OCI-LY7 (cell line): Measurements from ENCODE around the gene PIGS. TPM values are rescaled to one million over a fixed set of nuclear protein-coding genes. Genes with fewer than 3 reads are reported as not detected.

Source experiments
- BruUV-seq: library from RNA; stranded (reverse); fragments of 400-500 nt; replicated peaks from 2 replicates; lab custom pipeline; 2021; lab: Mats Ljungman, UMichigan
- CTCF ChIA-PET: fragments of 300-600 bp; sonication (Branson Sonifier 250); formaldehyde crosslinking; loops from one replicate; lab custom pipeline; 2022; ENCODE audit warnings: antibody characterized with exemption; ENCODE audit not compliant: unreplicated experiment; lab: Charles Lee
- POLR2A ChIA-PET: fragments of 300-600 bp; sonication (Branson Sonifier 250); formaldehyde crosslinking; loops from one replicate; lab custom pipeline; 2022; ENCODE audit warnings: antibody characterized with exemption; lab: Charles Lee
- DNase-seq: peaks from one replicate; pipeline ENCODE4 v3.0.0-alpha.2; 2015; ENCODE audit warnings: low spot score
- H2AFZ ChIP-seq: fragments of 200-600 bp; sonication (generic), shearing (Covaris generic); 2 replicates; pipeline ENCODE4 v1.6.1; 2014; ENCODE audit warnings: mild to moderate bottlenecking, antibody characterized with exemption, low read length, moderate library complexity
- H3K27ac ChIP-seq: fragments of 200-600 bp; sonication (generic); 2 replicates; pipeline ENCODE4 v1.5.1; 2014; ENCODE audit warnings: mixed run types, low read depth, mild to moderate bottlenecking, moderate library complexity, low read length, inconsistent platforms; ENCODE audit not compliant: poor library complexity, severe bottlenecking
- H3K36me3 ChIP-seq: fragments of 200-600 bp; sonication (generic); 2 replicates; pipeline ENCODE4 v1.6.1; 2014; ENCODE audit warnings: mild to moderate bottlenecking, antibody characterized with exemption, low read length, moderate library complexity, mixed read lengths; ENCODE audit not compliant: insufficient read depth
- H3K4me1 ChIP-seq: fragments of 200-600 bp; sonication (generic); 2 replicates; pipeline ENCODE4 v1.5.1; 2014; ENCODE audit warnings: mild to moderate bottlenecking, low read length; ENCODE audit not compliant: insufficient read depth, poor library complexity, severe bottlenecking
- H3K4me2 ChIP-seq: fragments of 200-600 bp; sonication (generic); 2 replicates; pipeline ENCODE4 v1.6.1; 2014; ENCODE audit warnings: mild to moderate bottlenecking, low read length
- H3K4me3 ChIP-seq: fragments of 200-600 bp; sonication (generic); 2 replicates; pipeline ENCODE4 v1.5.1; 2014; ENCODE audit warnings: mild to moderate bottlenecking, low read depth, low read length; ENCODE audit not compliant: poor library complexity, severe bottlenecking
- H3K79me2 ChIP-seq: fragments of 200-600 bp; sonication (generic); 2 replicates; pipeline ENCODE4 v1.6.1; 2016; ENCODE audit warnings: low read depth, mild to moderate bottlenecking, low read length, moderate library complexity, mixed read lengths; ENCODE audit not compliant: insufficient read depth
- H3K9me2 ChIP-seq: fragments of 200-600 bp; sonication (generic); 2 replicates; pipeline ENCODE4 v1.6.1; 2016; ENCODE audit warnings: mild to moderate bottlenecking, low read length, mixed read lengths; ENCODE audit not compliant: insufficient read depth
- H3K9me3 ChIP-seq: fragments of 200-600 bp; sonication (generic); 2 replicates; pipeline ENCODE4 v1.6.1; 2014; ENCODE audit warnings: mild to moderate bottlenecking, mixed run types, low read length, mixed read lengths
- H4K20me1 ChIP-seq: fragments of 200-600 bp; sonication (generic); 2 replicates; pipeline ENCODE4 v1.6.1; 2014; ENCODE audit warnings: mild to moderate bottlenecking, antibody characterized with exemption, low read length, moderate library complexity, mixed read lengths; ENCODE audit not compliant: insufficient read depth
- CTCF ChIP-seq: fragments of 200-600 bp; sonication (generic); conservative IDR thresholded peaks from 2 replicates; pipeline ENCODE4 v1.5.1; 2014; ENCODE audit warnings: mild to moderate bottlenecking, antibody characterized with exemption, low read length, moderate library complexity, mixed read lengths
- EZH2phosphoT487 ChIP-seq: fragments of 200-600 bp; sonication (generic); IDR thresholded peaks from 2 replicates; pipeline ENCODE4 v1.6.1; 2018; ENCODE audit warnings: low read depth, borderline replicate concordance, mild to moderate bottlenecking, mixed run types, antibody characterized with exemption, low read length, moderate library complexity, mixed read lengths
- intact Hi-C: fragments of 100-400 bp; cut with micrococcal nuclease; formaldehyde crosslinking; loops from one replicate; pipeline ENCODE4 v1.10.0; 2022; ENCODE audit not compliant: unreplicated experiment
- total RNA-seq, 2 experiments: library from RNA; depleted of rRNA in 1 of 2; stranded (reverse); fragments of >200 nt in 1 of 2; shearing (Covaris generic) in 1 of 2; gene quantifications; 2 replicates each; pipeline ENCODE4 v1.2.3, GENCODE V29; 2014 to 2022

The PIGS gene
- total RNA-seq, 2 experiments from 2014 or later, result 13.9 to 34.0 TPM

- CTCF ChIA-PET, result no interaction called here
- intact Hi-C loops, result no loop called here
- Histone ChIP-seq H3K9me3 (no peaks in the 10 kb centered on the region), H4K20me1 (no peaks in the 10 kb centered on the region; the same call in 1 of the 2 replicates), H3K9me2 (no peaks in the 10 kb centered on the region), H3K27ac (no peak overlapping the region), H3K4me3 (no peak overlapping the region), H3K4me1 (no peaks in the 10 kb centered on the region), H3K36me3 (no peaks in the 10 kb centered on the region), H3K79me2 (no peaks in the 10 kb centered on the region), H3K4me2 (no peak overlapping the region), H2AFZ (no peak overlapping the region)
- TF ChIP-seq CTCF, result no peak
- TF ChIP-seq EZH2phosphoT487, result no peak
- DNase-seq, result no peak
- no TSS peak for BruUV-seq
- POLR2A ChIA-PET, result interaction anchor here (0.6 kb wide), 2 partner anchors 18 to 479 kb away, joined by 3 read pairs; partner anchors contain the start of gene NLK
These were observed 49.8 kb downstream of the PIGS start for GRCh38 chr17:28521311-28522085.

- Histone ChIP-seq H3K9me2 (no peaks in the 10 kb centered on the region), H3K27ac (no peak overlapping the region), H3K4me3 (no peak overlapping the region), H3K9me3 (0 out of 2 replicates have a peak, but pooled peaks cover 2% of the 10 kb centered on the region), H3K79me2 (no peaks in the 10 kb centered on the region), H3K4me2 (no peak overlapping the region), H3K36me3 (no peaks in the 10 kb centered on the region), H2AFZ (no peak overlapping the region), H4K20me1 (no peaks in the 10 kb centered on the region; the same call in 1 of the 2 replicates), H3K4me1 (no peaks in the 10 kb centered on the region)
- no peak for TF ChIP-seq CTCF
- TF ChIP-seq EZH2phosphoT487, result no peak
- POLR2A ChIA-PET, result interaction anchor here (0.6 kb wide), 2 partner anchors 17 to 22 kb away, joined by 3 read pairs; no protein-coding TSS in a partner anchor
- CTCF ChIA-PET, result no interaction called here
- intact Hi-C loops, result no loop called here
- DNase-seq, result no peak
- no TSS peak for BruUV-seq
These were observed 50.6 kb downstream of the PIGS start for GRCh38 chr17:28520687-28521086.

GRCh38 chr17:28519236-28519635 lies 52.1 kb downstream of the PIGS start:
- Histone ChIP-seq H3K9me2 (no peaks in the 10 kb centered on the region), H2AFZ (no peak overlapping the region), H3K79me2 (no peaks in the 10 kb centered on the region), H3K4me3 (no peak overlapping the region), H3K9me3 (0 out of 2 replicates have a peak, but pooled peaks cover 7% of the 10 kb centered on the region), H3K4me1 (no peaks in the 10 kb centered on the region), H3K27ac (no peak overlapping the region), H3K4me2 (no peak overlapping the region), H3K36me3 (no peaks in the 10 kb centered on the region), H4K20me1 (no peaks in the 10 kb centered on the region; the same call in 1 of the 2 replicates)
- no peak for DNase-seq
- TF ChIP-seq EZH2phosphoT487, result no peak
- no peak for TF ChIP-seq CTCF
- no TSS peak for BruUV-seq
- ChIA-PET POLR2A (interaction anchor here (1.0 kb wide), 1 partner anchor 16 kb away, joined by 3 read pairs; no protein-coding TSS in a partner anchor), CTCF (no interaction called here)
- intact Hi-C loops, result no loop called here
